Uterus (tissue), 4 donors: ENCODE data around the gene RNF13. TPM values are rescaled to one million over a fixed set of nuclear protein-coding genes. Genes with fewer than 3 reads are reported as not detected.
"Not testable (repeated sequence)": the region's sequence is repeated elsewhere in the genome, so short reads cannot be mapped to it uniquely, and the experiment has no call there.

Experiments
- DNase-seq, 2 donors: peaks; one replicate each; pipeline ENCODE4 v3.0.0-alpha.2; 2019 to 2020
- H3K27ac ChIP-seq, 2 donors: fragments of 200-600 bp; sonication (generic); 1 replicate in 1 of 2; 2 replicates in 1 of 2; pipeline ENCODE4 v1.5.1; 2016 to 2018
- H3K27me3 ChIP-seq, 2 donors: fragments of 200-600 bp; sonication (generic); one replicate each; pipeline ENCODE4 v1.5.1; 2018 to 2019; ENCODE audit warnings: control low read depth in 1 of 2
- H3K36me3 ChIP-seq, 2 donors: fragments of 200-600 bp; sonication (generic); one replicate each; pipeline ENCODE4 v1.5.1; 2019; ENCODE audit warnings: control low read depth in 1 of 2
- H3K4me1 ChIP-seq, 2 donors: fragments of 200-600 bp; sonication (generic); one replicate each; pipeline ENCODE4 v1.5.1; 2018 to 2019; ENCODE audit warnings: control low read depth in 1 of 2
- H3K4me3 ChIP-seq, 2 donors: fragments of 200-600 bp; sonication (generic); 1 replicate in 1 of 2; 2 replicates in 1 of 2; pipeline ENCODE4 v1.5.1; 2018 to 2019; ENCODE audit warnings: mild to moderate bottlenecking in 1 of 2
- H3K9me3 ChIP-seq, 2 donors: fragments of 200-600 bp; sonication (generic); one replicate each; pipeline ENCODE4 v1.5.1; 2019; ENCODE audit warnings: control low read depth in 1 of 2
- CTCF ChIP-seq, 4 experiments: fragments of 200-600 bp in 2 of 4; fragments of 450-650 bp in 2 of 4; sonication (generic) in 2 of 4; IDR thresholded peaks; one replicate each; pipeline ENCODE4 v1.5.1; 2016 to 2019; ENCODE audit warnings: antibody characterized with exemption in 4 of 4, mild to moderate bottlenecking in 2 of 4, moderate library complexity in 1 of 4
- POLR2A ChIP-seq, 2 donors: fragments of 450-650 bp; IDR thresholded peaks; one replicate each; pipeline ENCODE4 v1.6.1; 2016; ENCODE audit warnings: antibody characterized with exemption in 2 of 2, mild to moderate bottlenecking in 1 of 2, moderate library complexity in 1 of 2
- intact Hi-C: fragments of 100-400 bp; cut with DNase I; formaldehyde crosslinking; loops from one replicate; pipeline ENCODE4 v1.15.1; 2023; ENCODE audit warnings: low total_unique reads
- total RNA-seq, 4 donors: library from RNA; depleted of rRNA in 3 of 4; stranded (reverse); fragments of >200 nt in 3 of 4; gene quantifications; one replicate each; pipeline versions ENCODE4 v1.1.0 to v1.2.4, GENCODE V29; 2014 to 2023
- donor health status: DM: yes; HTN: yes; CAD: no.

Gene RNF13
- total RNA-seq, 4 donors from 2014 or later: 108 to 131 (median 113) TPM

GRCh38 chr3:149977386-149977785 lies 164.4 kb downstream of the RNF13 start:
- Histone ChIP-seq H3K27me3 (no peaks in the 10 kb centered on the region), H3K27ac (no peak overlapping the region), H3K9me3 (no peaks in the 10 kb centered on the region), H3K4me3 (no peak overlapping the region), H3K4me1 (no peaks in the 10 kb centered on the region), H3K36me3 (peaks cover 0 to 5% of the 10 kb centered on the region in 2 donors)
- TF ChIP-seq POLR2A (IDR thresholded peaks at IDR 0.05): no peak
- no peak for TF ChIP-seq CTCF (IDR thresholded peaks at IDR 0.05)
- intact Hi-C loops: no loop called here
- DNase-seq: no peak

GRCh38 chr3:149981979-149982378 lies 169.0 kb downstream of the RNF13 start:
- intact Hi-C loops, H3K9me3 ChIP-seq, H3K4me3 ChIP-seq, H3K27ac ChIP-seq, H3K27me3 ChIP-seq, H3K36me3 ChIP-seq, H3K4me1 ChIP-seq, DNase-seq: not testable (repeated sequence)

GRCh38 chr3:149983053-149983452 lies 170.0 kb downstream of the RNF13 start:
- H3K4me1 ChIP-seq, H3K4me3 ChIP-seq, intact Hi-C loops, H3K36me3 ChIP-seq, H3K9me3 ChIP-seq, H3K27ac ChIP-seq, DNase-seq, H3K27me3 ChIP-seq: not testable (repeated sequence)

- Histone ChIP-seq H3K36me3 (no peaks in the 10 kb centered on the region), H3K27me3 (no peaks in the 10 kb centered on the region), H3K9me3 (no peaks in the 10 kb centered on the region), H3K27ac (no peak overlapping the region), H3K4me3 (no peak overlapping the region), H3K4me1 (no peaks in the 10 kb centered on the region)
- TF ChIP-seq CTCF (IDR thresholded peaks at IDR 0.05): no peak
- no peak for TF ChIP-seq POLR2A (IDR thresholded peaks at IDR 0.05)
- intact Hi-C loops: no loop called here
- DNase-seq: no peak
Observed at GRCh38 chr3:149983628-149984027, 170.6 kb downstream of the RNF13 start.

GRCh38 chr3:149989307-149989706 lies 176.3 kb downstream of the RNF13 start:
- no peaks in the 10 kb centered on the region for H3K4me1 ChIP-seq
- TF ChIP-seq POLR2A (IDR thresholded peaks at IDR 0.05): no peak
- no peak for TF ChIP-seq CTCF (IDR thresholded peaks at IDR 0.05)
- H3K27ac ChIP-seq: no peak overlapping the region
- intact Hi-C loops: no loop called here
- no peak overlapping the region for H3K4me3 ChIP-seq
- H3K9me3 ChIP-seq: peaks cover 0 to 2% of the 10 kb centered on the region in 2 donors
- DNase-seq: no peak
- H3K27me3 ChIP-seq: no peaks in the 10 kb centered on the region
- H3K36me3 ChIP-seq: no peaks in the 10 kb centered on the region

GRCh38 chr3:149990423-149990948 lies 177.5 kb downstream of the RNF13 start:
- intact Hi-C loops: no loop called here
- Histone ChIP-seq H3K4me3 (no peak overlapping the region), H3K4me1 (no peaks in the 10 kb centered on the region), H3K27ac (no peak overlapping the region), H3K9me3 (peaks cover 0 to 5% of the 10 kb centered on the region in 2 donors), H3K27me3 (no peaks in the 10 kb centered on the region), H3K36me3 (no peaks in the 10 kb centered on the region)
- no peak for DNase-seq
- TF ChIP-seq POLR2A (IDR thresholded peaks at IDR 0.05): no peak
- TF ChIP-seq CTCF (IDR thresholded peaks at IDR 0.05): no peak
